Loucy (cell line): Measurements from ENCODE around the gene TREML1.

Experiments
- CTCF ChIP-seq: fragments of 200-600 bp; sonication (generic); conservative IDR thresholded peaks from 2 replicates; pipeline ENCODE4 v1.5.1; 2014; ENCODE audit warnings: mild to moderate bottlenecking, antibody characterized with exemption, low read length
- EZH2phosphoT487 ChIP-seq: fragments of 200-600 bp; IDR thresholded peaks from 2 replicates; pipeline ENCODE4 v1.6.1; 2018; ENCODE audit warnings: antibody characterized with exemption, mild to moderate bottlenecking, moderate library complexity, borderline replicate concordance

DNA sequence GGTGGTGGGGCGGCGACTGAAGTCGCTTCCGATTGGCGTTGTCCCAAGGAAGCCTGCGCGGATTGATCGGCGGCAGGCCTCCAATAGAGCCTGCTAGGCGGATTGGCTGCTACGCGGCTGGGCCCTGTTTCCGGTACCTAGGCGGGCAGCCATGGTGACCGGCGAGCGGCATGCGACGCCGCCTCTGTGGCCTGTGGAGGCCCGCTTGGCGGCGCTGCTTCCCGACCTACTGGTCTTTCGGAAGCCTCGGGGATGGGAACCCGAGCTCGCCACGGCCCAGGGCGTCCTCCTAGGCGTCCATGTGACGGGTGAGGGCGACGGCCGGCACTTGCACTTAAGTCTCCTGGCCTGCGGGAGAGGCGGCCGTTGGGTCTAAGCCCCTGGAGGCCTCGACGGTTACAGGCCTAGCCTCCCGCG, 53.3 kb downstream of the TREML1 start:
- TF ChIP-seq CTCF: no peak
- no peak for TF ChIP-seq EZH2phosphoT487
